Lower leg skin (tissue), 3 donors: Measurements from ENCODE around the gene CNOT6L.

Source experiments
- POLR2A ChIP-seq, 2 donors: fragments of 450-650 bp; IDR thresholded peaks; one replicate each; pipeline ENCODE4 v1.6.1; 2016 to 2017; ENCODE audit warnings: antibody characterized with exemption in 2 of 2, mild to moderate bottlenecking in 1 of 2, moderate library complexity in 1 of 2
- TF ChIP-seq, protein P1 (sequence below), 3 donors: fragments of 450-650 bp; IDR thresholded peaks; one replicate each; pipeline ENCODE4 v1.5.1; 2016; ENCODE audit warnings: antibody characterized with exemption in 3 of 3, mild to moderate bottlenecking in 3 of 3, moderate library complexity in 2 of 3

- TF ChIP-seq, protein P1, sequence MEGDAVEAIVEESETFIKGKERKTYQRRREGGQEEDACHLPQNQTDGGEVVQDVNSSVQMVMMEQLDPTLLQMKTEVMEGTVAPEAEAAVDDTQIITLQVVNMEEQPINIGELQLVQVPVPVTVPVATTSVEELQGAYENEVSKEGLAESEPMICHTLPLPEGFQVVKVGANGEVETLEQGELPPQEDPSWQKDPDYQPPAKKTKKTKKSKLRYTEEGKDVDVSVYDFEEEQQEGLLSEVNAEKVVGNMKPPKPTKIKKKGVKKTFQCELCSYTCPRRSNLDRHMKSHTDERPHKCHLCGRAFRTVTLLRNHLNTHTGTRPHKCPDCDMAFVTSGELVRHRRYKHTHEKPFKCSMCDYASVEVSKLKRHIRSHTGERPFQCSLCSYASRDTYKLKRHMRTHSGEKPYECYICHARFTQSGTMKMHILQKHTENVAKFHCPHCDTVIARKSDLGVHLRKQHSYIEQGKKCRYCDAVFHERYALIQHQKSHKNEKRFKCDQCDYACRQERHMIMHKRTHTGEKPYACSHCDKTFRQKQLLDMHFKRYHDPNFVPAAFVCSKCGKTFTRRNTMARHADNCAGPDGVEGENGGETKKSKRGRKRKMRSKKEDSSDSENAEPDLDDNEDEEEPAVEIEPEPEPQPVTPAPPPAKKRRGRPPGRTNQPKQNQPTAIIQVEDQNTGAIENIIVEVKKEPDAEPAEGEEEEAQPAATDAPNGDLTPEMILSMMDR (IDR thresholded peaks at IDR 0.05), result no peak
- TF ChIP-seq POLR2A (IDR thresholded peaks at IDR 0.05), result no peak
Observed at GRCh38 chr4:77816546-77816945, 2.6 kb downstream of the CNOT6L start.
